Adrenal gland (tissue), 12 donors: ENCODE results near the gene ZNF93. TPM values are rescaled to one million over a fixed set of nuclear protein-coding genes. Genes with fewer than 3 reads are reported as not detected.

Source experiments
- DNase-seq, 7 donors: peaks; one replicate each; pipeline ENCODE4 v3.0.0-alpha.2; 2019 to 2020
- H3K27ac ChIP-seq, 5 donors: fragments of 200-600 bp; sonication (generic) in 4 of 5; 1 replicate in 3 of 5; 2 replicates in 2 of 5; pipeline versions ENCODE4 v1.5.1 to v1.8.0; 2016 to 2020; ENCODE audit warnings: mild to moderate bottlenecking in 1 of 5
- H3K27me3 ChIP-seq: fragments of 200-600 bp; 2 replicates; pipeline ENCODE4 v1.8.0; 2021
- H3K36me3 ChIP-seq, 2 donors: fragments of 200-600 bp; replicated peaks in 1 of 2; 1 replicate in 1 of 2; 2 replicates in 1 of 2; pipeline versions ENCODE4 v1.5.1 to v1.8.0; 2018 to 2022
- H3K4me1 ChIP-seq, 2 donors: fragments of 200-600 bp; replicated peaks in 1 of 2; 1 replicate in 1 of 2; 2 replicates in 1 of 2; pipeline versions ENCODE4 v1.5.1 to v1.8.0; 2018 to 2021
- H3K4me3 ChIP-seq, 4 donors: fragments of 200-600 bp; sonication (generic) in 3 of 4; one replicate each; pipeline ENCODE4 v1.5.1; 2016 to 2018
- H3K9me3 ChIP-seq, 3 donors: fragments of 200-600 bp; sonication (generic) in 1 of 3; replicated peaks in 1 of 3; 1 replicate in 2 of 3; 2 replicates in 1 of 3; pipeline versions ENCODE4 v1.5.1 to v1.8.0; 2016 to 2021
- POLR2A ChIP-seq, 2 donors: fragments of 450-650 bp; IDR thresholded peaks; one replicate each; pipeline ENCODE4 v1.6.1; 2017; ENCODE audit warnings: antibody characterized with exemption in 2 of 2, mild to moderate bottlenecking in 2 of 2, moderate library complexity in 1 of 2
- WGBS, 4 donors: extraction: QIAGEN DNeasy Blood & Tissue Kit in 2 of 4; methylation state at CpG; one replicate each; pipeline versions ENCODE4 v1.1.5 to v1.1.7; 2013 to 2017; 5-methylcytosine and 5-hydroxymethylcytosine counted together
- intact Hi-C, 2 donors: fragments of 100-400 bp; cut with DNase I; formaldehyde crosslinking; loops; one replicate each; pipeline versions ENCODE4 v1.14.1 to v1.15.0; 2022 to 2023
- polyA plus RNA-seq, 3 donors: library from polyadenylated mRNA; stranded (reverse); fragments of 200-250 nt in 2 of 3; fragments of 350-450 nt in 1 of 3; fragmentation: Illumina TruSeq in 1 of 3; extraction: RNeasy Lipid Tissue Mini Kit (QIAGEN cat#74804) in 1 of 3; gene quantifications; one replicate each; pipeline ENCODE4 v1.2.3, GENCODE V29; 2013 to 2014
- total RNA-seq, 9 donors: library from RNA; depleted of rRNA in 4 of 9; stranded (reverse); fragments of >200 nt in 4 of 9; fragments of 120-200 nt in 1 of 9; fragmentation: NEBNext Ultra II Directional in 1 of 9; extraction: Animal tissue kit (Norgen Biotek cat#: 25700) in 1 of 9; gene quantifications; one replicate each; pipeline versions ENCODE4 v1.1.0 to v1.2.4, GENCODE V29; 2013 to 2023
- TF ChIP-seq, protein P1 (sequence below), 6 experiments: fragments of 450-650 bp in 4 of 6; fragments of 200-600 bp in 2 of 6; sonication (generic) in 1 of 6; IDR thresholded peaks; 1 replicate in 5 of 6; 2 replicates in 1 of 6; pipeline versions ENCODE4 v1.5.1 to v1.8.0; 2016 to 2021; ENCODE audit warnings: antibody characterized with exemption in 6 of 6, mild to moderate bottlenecking in 2 of 6, moderate library complexity in 1 of 6
- donor health status: healthy with polysubstance abuse.
- donor health status: Bipolar disorder and iron deficiency.
- donor health status: DM: yes; HTN: yes; CAD: no.
- donor health status: DM: no; HTN: no; CAD: no.
- donor health status: DM: no; HTN: no; CAD: no.
- donor health status: DM: yes; HTN: yes; CAD: no.

The ZNF93 gene
- total and polyA plus RNA-seq, 12 donors, result 1.4 to 9.0 (median 2.8) TPM

GRCh38 chr19:19943848-19944582 is 43.3 kb downstream of the ZNF93 start:
- no peak for DNase-seq
- intact Hi-C loops, result no loop called here
- TF ChIP-seq POLR2A (IDR thresholded peaks at IDR 0.05), result no peak
- TF ChIP-seq, protein P1, sequence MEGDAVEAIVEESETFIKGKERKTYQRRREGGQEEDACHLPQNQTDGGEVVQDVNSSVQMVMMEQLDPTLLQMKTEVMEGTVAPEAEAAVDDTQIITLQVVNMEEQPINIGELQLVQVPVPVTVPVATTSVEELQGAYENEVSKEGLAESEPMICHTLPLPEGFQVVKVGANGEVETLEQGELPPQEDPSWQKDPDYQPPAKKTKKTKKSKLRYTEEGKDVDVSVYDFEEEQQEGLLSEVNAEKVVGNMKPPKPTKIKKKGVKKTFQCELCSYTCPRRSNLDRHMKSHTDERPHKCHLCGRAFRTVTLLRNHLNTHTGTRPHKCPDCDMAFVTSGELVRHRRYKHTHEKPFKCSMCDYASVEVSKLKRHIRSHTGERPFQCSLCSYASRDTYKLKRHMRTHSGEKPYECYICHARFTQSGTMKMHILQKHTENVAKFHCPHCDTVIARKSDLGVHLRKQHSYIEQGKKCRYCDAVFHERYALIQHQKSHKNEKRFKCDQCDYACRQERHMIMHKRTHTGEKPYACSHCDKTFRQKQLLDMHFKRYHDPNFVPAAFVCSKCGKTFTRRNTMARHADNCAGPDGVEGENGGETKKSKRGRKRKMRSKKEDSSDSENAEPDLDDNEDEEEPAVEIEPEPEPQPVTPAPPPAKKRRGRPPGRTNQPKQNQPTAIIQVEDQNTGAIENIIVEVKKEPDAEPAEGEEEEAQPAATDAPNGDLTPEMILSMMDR (IDR thresholded peaks at IDR 0.05), result no peak
- Histone ChIP-seq H3K36me3 (no peaks in the 10 kb centered on the region), H3K27me3 (no peaks in the 10 kb centered on the region), H3K27ac (no peak overlapping the region), H3K4me3 (no peak overlapping the region), H3K9me3 (no peaks in the 10 kb centered on the region), H3K4me1 (no peaks in the 10 kb centered on the region)
- WGBS, 4 donors, result 78 to 85% (median 81%) methylated on average over 7 to 8 of the region's 8 CpGs

GRCh38 chr19:19944583-19944880 is 43.8 kb downstream of the ZNF93 start:
- 83 to 98% (median 93%) methylated on average over 3 of the region's 3 CpGs for WGBS, 4 donors
- intact Hi-C loops, result no loop called here
- TF ChIP-seq, protein P1 (IDR thresholded peaks at IDR 0.05), result no peak
- TF ChIP-seq POLR2A (IDR thresholded peaks at IDR 0.05), result no peak
- Histone ChIP-seq H3K27ac (no peak overlapping the region), H3K27me3 (no peaks in the 10 kb centered on the region), H3K4me3 (no peak overlapping the region), H3K9me3 (no peaks in the 10 kb centered on the region), H3K4me1 (no peaks in the 10 kb centered on the region), H3K36me3 (no peaks in the 10 kb centered on the region)
- no peak for DNase-seq

DNA sequence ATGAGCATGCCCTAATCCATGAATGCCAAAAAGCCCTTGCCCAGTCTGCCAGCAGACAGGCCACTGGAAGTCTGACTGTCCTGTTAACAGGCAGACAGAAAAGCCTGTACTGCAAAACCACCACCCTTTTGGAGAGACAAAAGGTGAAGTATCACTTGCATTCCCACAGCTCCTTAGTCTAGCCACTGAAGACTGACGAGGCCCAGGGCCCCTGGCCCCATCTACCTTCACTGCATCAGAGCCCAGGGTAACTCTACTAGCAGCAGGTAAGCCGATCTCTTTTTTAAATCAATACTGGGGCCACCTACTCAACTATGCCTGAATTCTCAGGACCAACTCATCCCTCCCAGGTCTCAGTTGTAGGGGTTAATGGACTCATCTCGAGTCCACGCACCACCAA is 45.5 kb downstream of the ZNF93 start:
- TF ChIP-seq POLR2A (IDR thresholded peaks at IDR 0.05), result no peak
- TF ChIP-seq, protein P1 (IDR thresholded peaks at IDR 0.05), result no peak
- no peak overlapping the region for H3K27ac ChIP-seq
- WGBS, 4 donors, result 75 to 86% (median 82%) methylated on average over 4 of the region's 4 CpGs
- no peaks in the 10 kb centered on the region for H3K9me3 ChIP-seq
- no peaks in the 10 kb centered on the region for H3K4me1 ChIP-seq
- H3K27me3 ChIP-seq, result no peaks in the 10 kb centered on the region
- DNase-seq, result no peak
- intact Hi-C loops, result no loop called here
- no peak overlapping the region for H3K4me3 ChIP-seq
- no peaks in the 10 kb centered on the region for H3K36me3 ChIP-seq

- TF ChIP-seq POLR2A (IDR thresholded peaks at IDR 0.05), result no peak
- TF ChIP-seq, protein P1 (IDR thresholded peaks at IDR 0.05), result no peak
- Histone ChIP-seq H3K36me3 (no peaks in the 10 kb centered on the region), H3K27ac (no peak overlapping the region), H3K27me3 (no peaks in the 10 kb centered on the region), H3K9me3 (no peaks in the 10 kb centered on the region), H3K4me3 (no peak overlapping the region), H3K4me1 (no peaks in the 10 kb centered on the region)
- WGBS, 4 donors, result 77 to 85% (median 79%) methylated on average over 5 of the region's 5 CpGs
- DNase-seq, result no peak
- intact Hi-C loops, result no loop called here
These were observed 48.1 kb downstream of the ZNF93 start for GRCh38 chr19:19948800-19949199.
